Smooth muscle cell (in vitro differentiated cells): ENCODE results near the gene SLC38A1. TPM values are rescaled to one million over a fixed set of nuclear protein-coding genes. Genes with fewer than 3 reads are reported as not detected.

ENCODE experiments used
- DNase-seq: peaks from one replicate; lab custom pipeline; 2025; ENCODE audit not compliant: unreplicated experiment; lab: John Stamatoyannopoulos, UW
- H2AFZ ChIP-seq: fragments of 200-600 bp; sonication (generic); 2 replicates; pipeline ENCODE4 v1.6.0; 2016; ENCODE audit warnings: antibody characterized with exemption, low read depth, mild to moderate bottlenecking
- H3F3A ChIP-seq: fragments of 200-600 bp; sonication (generic); 2 replicates; pipeline ENCODE4 v1.6.0; 2017; ENCODE audit warnings: antibody characterized with exemption, low read depth
- H3K27ac ChIP-seq: fragments of 200-600 bp; sonication (generic); 2 replicates; pipeline ENCODE4 v1.5.1; 2016; ENCODE audit warnings: low read depth, mild to moderate bottlenecking
- H3K27me3 ChIP-seq: fragments of 200-600 bp; sonication (generic); 2 replicates; pipeline ENCODE4 v1.6.1; 2016; ENCODE audit warnings: low read depth, mild to moderate bottlenecking
- H3K36me3 ChIP-seq: fragments of 200-600 bp; sonication (generic); 2 replicates; pipeline ENCODE4 v1.5.1; 2016; ENCODE audit warnings: low read depth
- H3K4me1 ChIP-seq: fragments of 200-600 bp; sonication (generic); 2 replicates; pipeline ENCODE4 v1.5.1; 2016; ENCODE audit warnings: low read depth
- H3K4me2 ChIP-seq: fragments of 200-600 bp; sonication (generic); 2 replicates; pipeline ENCODE4 v1.6.0; 2016; ENCODE audit warnings: mild to moderate bottlenecking
- H3K4me3 ChIP-seq: fragments of 200-600 bp; sonication (generic); 2 replicates; pipeline ENCODE4 v1.5.1; 2016; ENCODE audit warnings: mild to moderate bottlenecking
- H3K79me2 ChIP-seq: fragments of 200-600 bp; sonication (generic); 2 replicates; pipeline ENCODE4 v1.6.0; 2016; ENCODE audit warnings: low read depth, mild to moderate bottlenecking
- H3K9ac ChIP-seq: fragments of 200-600 bp; sonication (generic); 2 replicates; pipeline ENCODE4 v1.6.0; 2016; ENCODE audit warnings: low read depth
- H3K9me3 ChIP-seq: fragments of 200-600 bp; sonication (generic); replicated peaks from 2 replicates; pipeline ENCODE4 v1.5.1; 2016; ENCODE audit warnings: low read depth
- H4K20me1 ChIP-seq: fragments of 200-600 bp; sonication (generic); 2 replicates; pipeline ENCODE4 v1.6.0; 2016; ENCODE audit warnings: low read depth
- CTCF ChIP-seq: fragments of 200-600 bp; sonication (generic); IDR thresholded peaks from 2 replicates; pipeline ENCODE4 v1.5.1; 2017; ENCODE audit warnings: borderline replicate concordance, mild to moderate bottlenecking, antibody characterized with exemption; ENCODE audit not compliant: insufficient read depth, poor library complexity, severe bottlenecking
- WGBS: methylation state at CpG from one replicate; pipeline ENCODE4 v1.1.7; 2016; ENCODE audit warnings: low lambda C conversion rate; 5-methylcytosine and 5-hydroxymethylcytosine counted together
- polyA plus RNA-seq: library from polyadenylated mRNA; unstranded; fragments of >200 nt; fragmentation: Nextera tagmentation; extraction: Ambion mirVana; gene quantifications from 2 replicates; pipeline ENCODE4 v1.2.1, GENCODE V29; 2016
- total RNA-seq: library from RNA; depleted of rRNA; stranded (reverse); fragments of >200 nt; gene quantifications from 2 replicates; pipeline ENCODE4 v1.2.3, GENCODE V29; 2014

SLC38A1 gene
- total and polyA plus RNA-seq, 2 experiments from 2014 or later: 23.5 to 85.8 TPM

- Histone ChIP-seq H3K27ac (peak overlapping the region; percentile 76), H3K27me3 (no peaks in the 10 kb centered on the region), H3K4me3 (no peak overlapping the region), H3K9ac (peak overlapping the region; percentile 34), H2AFZ (peak overlapping the region; percentile 35), H3K79me2 (no peaks in the 10 kb centered on the region), H3K9me3 (no peaks in the 10 kb centered on the region), H3K4me1 (peaks cover 8% of the 10 kb centered on the region), H3F3A (peaks cover 1% of the 10 kb centered on the region), H4K20me1 (no peaks in the 10 kb centered on the region), H3K4me2 (peak overlapping the region; percentile 56), H3K36me3 (no peaks in the 10 kb centered on the region)
- 48% methylated on average over 5 of the region's 5 CpGs for WGBS
- DNase-seq: no peak
- no peak for TF ChIP-seq CTCF
These were observed 120.3 kb downstream of the SLC38A1 start for GRCh38 chr12:46148327-46149078.

GRCh38 chr12:46147144-46147543, 121.7 kb downstream of the SLC38A1 start:
- no peaks in the 10 kb centered on the region for H3K4me1 ChIP-seq
- H3K27ac ChIP-seq: no peak overlapping the region
- H3K9me3 ChIP-seq: no peaks in the 10 kb centered on the region
- no peaks in the 10 kb centered on the region for H3K79me2 ChIP-seq
- no peak for TF ChIP-seq CTCF
- H3K27me3 ChIP-seq: no peaks in the 10 kb centered on the region
- DNase-seq: no peak
- 100% methylated on average over 3 of the region's 3 CpGs for WGBS
- H3K36me3 ChIP-seq: no peaks in the 10 kb centered on the region
- H3F3A ChIP-seq: no peaks in the 10 kb centered on the region
- H3K4me3 ChIP-seq: no peak overlapping the region
- H2AFZ ChIP-seq: no peak overlapping the region
- no peak overlapping the region for H3K4me2 ChIP-seq
- no peaks in the 10 kb centered on the region for H4K20me1 ChIP-seq
- no peak overlapping the region for H3K9ac ChIP-seq

GRCh38 chr12:46145881-46146280, 123.0 kb downstream of the SLC38A1 start:
- Histone ChIP-seq H3K4me2 (no peak overlapping the region), H3K4me1 (no peaks in the 10 kb centered on the region), H2AFZ (no peak overlapping the region), H3K9ac (no peak overlapping the region), H3K79me2 (no peaks in the 10 kb centered on the region), H3K9me3 (no peaks in the 10 kb centered on the region), H4K20me1 (no peaks in the 10 kb centered on the region), H3K27ac (no peak overlapping the region), H3K4me3 (no peak overlapping the region), H3K27me3 (no peaks in the 10 kb centered on the region), H3K36me3 (no peaks in the 10 kb centered on the region), H3F3A (no peaks in the 10 kb centered on the region)
- no peak for DNase-seq
- 92% methylated on average over 5 of the region's 5 CpGs for WGBS
- TF ChIP-seq CTCF: no peak

GRCh38 chr12:46144433-46144832, 124.4 kb downstream of the SLC38A1 start:
- Histone ChIP-seq H3K27ac (no peak overlapping the region), H2AFZ (no peak overlapping the region), H3K27me3 (no peaks in the 10 kb centered on the region), H3K36me3 (no peaks in the 10 kb centered on the region), H3K4me3 (no peak overlapping the region), H3K9me3 (no peaks in the 10 kb centered on the region), H4K20me1 (no peaks in the 10 kb centered on the region), H3K79me2 (no peaks in the 10 kb centered on the region), H3K9ac (no peak overlapping the region), H3K4me2 (no peak overlapping the region), H3K4me1 (no peaks in the 10 kb centered on the region), H3F3A (no peaks in the 10 kb centered on the region)
- TF ChIP-seq CTCF: no peak
- WGBS: 92% methylated on average over 2 of the region's 2 CpGs
- no peak for DNase-seq
